ENCODE data around the gene ARHGAP1.
"Not testable (repeated sequence)": the region's sequence is repeated elsewhere in the genome, so short reads cannot be mapped to it uniquely, and the experiment has no call there.

Gene ARHGAP1

GRCh38 chr11:46670521-46670920, 29.9 kb downstream of the ARHGAP1 start:
- DNase-seq, result not testable (repeated sequence)

- DNase-seq, result peak; percentile 17
Observed at GRCh38 chr11:46669711-46670139, 30.7 kb downstream of the ARHGAP1 start.

GRCh38 chr11:46668480-46669085, 31.8 kb downstream of the ARHGAP1 start:
- no peak for DNase-seq

- no peak for DNase-seq
Observed at GRCh38 chr11:46667043-46667481, 33.4 kb downstream of the ARHGAP1 start.

- no peak for DNase-seq
Observed at GRCh38 chr11:46666516-46666915, 33.9 kb downstream of the ARHGAP1 start.

- no peak for DNase-seq
Observed at GRCh38 chr11:46665356-46665755, 35.1 kb downstream of the ARHGAP1 start.

- DNase-seq, result no peak
Observed at GRCh38 chr11:46664612-46665011, 35.8 kb downstream of the ARHGAP1 start.

GRCh38 chr11:46663277-46663940, 37.0 kb downstream of the ARHGAP1 start:
- DNase-seq, result no peak

- no peak for DNase-seq
Observed at GRCh38 chr11:46662366-46662765, 38.1 kb downstream of the ARHGAP1 start.

GRCh38 chr11:46661836-46662235, 38.6 kb downstream of the ARHGAP1 start:
- no peak for DNase-seq

- no peak for DNase-seq
Observed at GRCh38 chr11:46659908-46660307, 40.5 kb downstream of the ARHGAP1 start.

- DNase-seq, result no peak
Observed at GRCh38 chr11:46658259-46658658, 42.2 kb downstream of the ARHGAP1 start.

- DNase-seq, result no peak
Observed at GRCh38 chr11:46657186-46657585, 43.2 kb downstream of the ARHGAP1 start.

- no peak for DNase-seq
Observed at GRCh38 chr11:46655631-46656030, 44.8 kb downstream of the ARHGAP1 start.

GRCh38 chr11:46649180-46649738, 51.2 kb downstream of the ARHGAP1 start:
- no peak for DNase-seq

- DNase-seq, result no peak
Observed at GRCh38 chr11:46643986-46644385, 56.4 kb downstream of the ARHGAP1 start.

- DNase-seq, result no peak
Observed at GRCh38 chr11:46643531-46643930, 56.9 kb downstream of the ARHGAP1 start.

GRCh38 chr11:46642627-46643335, 57.6 kb downstream of the ARHGAP1 start:
- no peak for DNase-seq

- no peak for DNase-seq
Observed at GRCh38 chr11:46641639-46642038, 58.8 kb downstream of the ARHGAP1 start.

GRCh38 chr11:46640036-46640788, 60.2 kb downstream of the ARHGAP1 start:
- DNase-seq, result no peak

GRCh38 chr11:46639197-46639839, 61.1 kb downstream of the ARHGAP1 start:
- DNase-seq, result no peak

GRCh38 chr11:46637546-46637945, 62.9 kb downstream of the ARHGAP1 start:
- DNase-seq, result no peak

Measured in activated CD4-positive, alpha-beta T cell treated with anti-CD3 and anti-CD28 coated beads, Interleukin-10, Interleukin-2, amounts not matched to agents 100 ng/mL and 50 ng/mL, durations not matched to agents 16 hours and 8 hours (primary cell).